NCI-H510A treated with DMSO at 0.1 percent for 48 hours (cell line): ENCODE data around the gene GMDS.

ENCODE experiments used
- DNase-seq: peaks from one replicate; lab custom pipeline; 2025; lab: John Stamatoyannopoulos, UW

GMDS gene

DNA sequence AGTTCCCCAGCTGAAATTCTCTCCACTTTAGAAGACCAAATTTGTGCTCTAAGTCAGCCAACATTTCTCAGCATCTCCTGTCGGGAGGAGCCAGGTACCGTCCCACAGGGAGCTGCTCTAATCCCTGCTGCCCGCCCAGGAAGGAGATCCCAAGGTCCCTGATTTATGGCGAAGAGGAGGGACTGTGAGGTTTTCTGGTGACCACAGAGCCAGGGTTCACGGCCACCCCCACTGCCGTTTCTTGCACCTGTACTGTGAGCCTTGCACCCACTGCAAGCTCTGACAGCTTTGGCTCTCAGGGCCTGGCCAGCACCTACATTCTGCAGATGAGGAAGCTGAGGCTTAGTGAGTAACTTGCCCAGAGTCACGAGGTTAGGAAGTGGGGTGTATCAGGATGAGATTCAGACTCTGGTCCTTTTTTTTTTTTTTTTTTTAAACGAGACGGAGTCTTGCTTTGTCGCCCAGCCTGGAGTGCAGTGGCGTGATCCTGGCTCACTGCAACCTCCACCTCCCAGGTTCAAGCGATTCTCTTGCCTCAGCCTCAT is 600.8 kb downstream of the GMDS start:
- DNase-seq, result no peak

DNA sequence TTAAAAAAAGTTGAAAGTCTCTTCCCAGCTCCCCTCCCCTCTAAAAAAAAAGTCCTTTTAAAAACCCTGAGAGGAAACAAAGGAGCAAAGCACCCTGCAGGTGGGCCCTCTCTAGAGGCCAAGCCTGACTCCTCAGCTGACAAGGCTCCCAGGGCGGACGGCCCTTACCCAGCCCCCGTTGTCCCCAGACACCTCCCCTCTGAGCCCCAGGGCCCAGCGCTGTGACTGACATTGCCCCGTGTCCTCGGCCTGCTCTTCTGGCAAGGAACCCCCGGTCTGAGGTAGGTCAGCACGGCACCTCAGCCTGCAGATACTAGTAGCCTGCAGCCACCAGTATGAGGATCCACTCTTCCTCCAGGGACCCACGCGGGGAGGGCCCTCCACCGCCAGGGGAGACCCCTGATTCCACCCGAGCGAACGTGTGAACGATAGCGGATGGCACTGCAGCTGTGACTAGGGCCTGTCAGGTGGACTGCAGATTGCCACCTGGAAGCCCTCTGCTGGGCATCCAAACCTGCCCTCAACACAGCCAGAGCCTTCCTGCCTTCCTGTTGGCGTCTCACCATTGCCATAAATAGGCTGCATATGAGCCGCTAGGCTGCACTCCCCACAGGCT is 601.5 kb downstream of the GMDS start:
- no peak for DNase-seq

DNA sequence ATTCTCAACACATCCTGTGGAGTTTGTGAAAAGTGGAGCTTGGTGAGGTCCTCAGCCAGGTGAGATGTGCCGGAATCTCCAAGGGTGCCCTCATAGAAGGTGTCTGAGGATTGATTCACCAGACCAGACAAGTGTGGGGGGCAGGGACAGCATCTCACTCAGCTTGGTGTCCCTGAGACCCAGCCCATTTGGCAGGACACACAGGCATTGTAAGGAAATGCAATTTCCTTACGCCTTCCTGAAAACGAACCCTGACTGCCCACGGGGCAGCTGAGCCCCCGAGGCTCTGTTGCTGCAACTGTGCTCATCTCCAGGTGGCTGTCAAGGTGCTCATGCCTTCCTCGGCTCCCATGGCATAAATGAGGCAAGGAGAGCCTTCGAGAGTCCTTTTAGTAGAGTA is 602.3 kb downstream of the GMDS start:
- no peak for DNase-seq

- peak; percentile 42 for DNase-seq
Observed at GRCh38 chr6:1641343-1641885, 604.0 kb downstream of the GMDS start.

GRCh38 chr6:1640476-1640875 is 604.9 kb downstream of the GMDS start:
- no peak for DNase-seq

DNA sequence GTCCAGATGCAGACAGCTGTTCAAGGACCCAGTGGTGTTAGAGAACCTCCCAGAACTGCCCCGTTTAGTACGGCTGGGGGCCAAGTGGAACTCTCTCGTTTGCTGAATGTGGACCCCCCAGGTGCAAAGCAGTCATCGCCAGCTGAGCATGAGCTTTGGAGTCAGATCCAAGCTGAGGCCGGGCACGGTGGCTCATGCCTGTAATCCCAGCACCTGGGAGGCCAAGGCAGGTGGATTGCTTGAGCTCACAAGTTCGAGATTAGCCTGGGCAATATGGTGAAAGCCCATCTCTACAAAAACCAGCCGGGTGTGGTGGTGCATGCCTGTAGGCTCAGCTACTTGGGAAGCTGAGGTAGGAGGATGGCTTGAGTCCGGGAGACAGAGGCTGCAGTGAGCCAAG is 606.0 kb downstream of the GMDS start:
- DNase-seq, result no peak

DNA sequence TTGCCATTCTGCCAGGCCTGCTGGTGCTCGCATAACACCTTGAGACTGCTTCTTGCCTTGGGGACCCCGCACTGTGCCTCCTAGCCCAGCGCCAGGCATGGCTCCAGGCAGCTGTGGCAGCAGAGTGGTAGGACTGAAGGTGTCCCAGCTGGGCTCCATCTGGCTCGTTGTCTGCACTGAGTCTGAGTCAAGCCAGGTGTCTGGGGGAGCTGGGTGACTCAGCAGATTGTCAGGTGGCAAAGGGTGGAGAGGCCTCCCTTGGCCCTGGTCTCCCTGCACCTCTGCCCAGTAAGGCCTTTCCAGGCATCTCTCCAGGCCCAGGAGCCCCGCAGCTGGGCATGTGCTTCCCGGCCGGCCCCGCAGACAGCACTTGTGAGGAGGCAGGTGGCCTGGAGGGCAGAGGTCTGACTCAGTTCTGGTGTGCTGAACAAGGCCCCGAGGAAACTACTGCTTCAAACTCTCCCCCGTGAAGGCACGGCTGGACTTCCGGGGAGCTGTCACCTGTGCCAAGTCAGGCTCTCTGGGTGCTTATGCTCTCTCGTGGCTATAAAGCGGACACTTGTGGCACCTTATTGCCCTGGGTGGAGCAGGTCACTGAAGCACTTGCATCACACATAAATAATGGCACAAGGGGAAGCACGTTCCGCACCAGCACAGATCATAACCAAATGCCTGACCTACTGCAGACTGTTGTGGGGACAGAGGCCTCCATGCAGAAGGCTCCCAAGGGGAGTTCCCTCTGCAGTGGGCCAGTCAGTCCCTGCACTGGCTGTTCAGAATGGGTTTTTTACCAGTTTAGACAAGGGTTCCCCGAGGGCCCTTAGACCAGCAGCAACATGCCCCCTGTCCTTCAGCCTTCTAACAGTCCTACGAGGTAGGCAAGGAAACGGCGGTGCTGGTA is 608.2 kb downstream of the GMDS start:
- DNase-seq, result peak; percentile 76

DNA sequence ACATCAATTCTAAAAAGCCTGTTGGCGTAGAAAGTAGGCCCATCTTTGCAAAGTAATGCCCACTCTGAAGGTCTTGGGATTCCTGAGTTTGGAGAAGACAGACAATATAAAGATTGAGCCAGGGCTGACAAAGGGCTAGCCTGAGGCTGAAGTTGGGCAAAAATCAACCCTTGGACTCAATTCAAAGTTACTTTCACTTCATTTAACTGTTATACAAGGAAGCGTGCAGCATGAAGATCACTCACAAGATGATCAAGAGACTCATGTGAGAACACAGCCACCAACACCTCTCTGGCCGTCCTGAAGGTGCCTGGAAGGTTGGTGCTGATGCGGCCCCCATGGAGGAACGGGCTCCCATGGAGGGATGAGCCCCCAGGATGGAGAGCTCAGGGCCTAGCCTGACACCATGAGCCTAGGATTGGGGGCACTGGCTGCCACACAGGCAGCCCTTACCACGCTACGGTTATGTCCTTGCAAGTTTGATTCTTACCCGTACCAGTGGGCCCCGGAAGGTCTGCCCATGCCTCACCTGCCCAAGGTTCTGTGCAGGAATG is 609.1 kb downstream of the GMDS start:
- no peak for DNase-seq

GRCh38 chr6:1635305-1636010 is 609.9 kb downstream of the GMDS start:
- DNase-seq, result no peak

DNA sequence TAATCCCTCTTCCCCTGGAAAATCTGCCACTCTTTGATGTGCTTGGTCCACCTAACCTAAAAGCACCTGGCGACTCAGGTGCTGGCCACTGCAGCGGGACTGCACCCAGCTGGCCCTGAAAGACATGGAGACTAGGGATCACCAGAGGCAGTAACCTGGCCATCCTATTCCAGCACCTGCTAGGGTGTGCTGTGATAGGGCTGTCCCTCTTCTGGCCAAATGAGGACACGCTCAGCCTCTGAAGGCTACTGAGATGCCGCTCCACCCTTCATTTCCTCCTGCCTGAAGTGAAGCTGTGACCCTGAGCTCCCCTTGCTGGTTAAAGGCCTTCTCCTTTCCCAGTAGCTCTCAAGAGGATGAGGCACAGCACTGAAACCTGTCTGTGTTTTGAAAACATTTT is 611.3 kb downstream of the GMDS start:
- DNase-seq, result no peak

GRCh38 chr6:1633366-1634021 is 611.9 kb downstream of the GMDS start:
- no peak for DNase-seq

DNA sequence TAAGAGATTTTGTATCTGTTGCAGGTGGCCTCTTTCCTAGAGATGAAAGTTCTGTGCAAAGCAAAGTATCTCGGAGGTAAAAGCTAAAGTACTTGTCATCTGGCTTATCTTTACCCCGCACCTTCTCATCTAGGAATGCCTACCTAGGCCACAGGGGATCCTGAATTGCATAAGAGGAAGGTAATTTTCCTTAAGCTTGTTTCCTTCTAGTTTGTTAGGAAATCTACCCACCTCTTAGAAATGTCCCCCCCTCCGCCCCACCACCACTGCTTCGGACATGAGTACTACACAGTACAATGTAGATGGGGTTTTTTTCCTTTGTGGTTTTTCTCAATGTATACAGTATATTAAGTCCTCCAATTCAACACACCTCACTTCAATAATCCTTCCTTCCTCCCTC is 614.2 kb downstream of the GMDS start:
- no peak for DNase-seq

DNA sequence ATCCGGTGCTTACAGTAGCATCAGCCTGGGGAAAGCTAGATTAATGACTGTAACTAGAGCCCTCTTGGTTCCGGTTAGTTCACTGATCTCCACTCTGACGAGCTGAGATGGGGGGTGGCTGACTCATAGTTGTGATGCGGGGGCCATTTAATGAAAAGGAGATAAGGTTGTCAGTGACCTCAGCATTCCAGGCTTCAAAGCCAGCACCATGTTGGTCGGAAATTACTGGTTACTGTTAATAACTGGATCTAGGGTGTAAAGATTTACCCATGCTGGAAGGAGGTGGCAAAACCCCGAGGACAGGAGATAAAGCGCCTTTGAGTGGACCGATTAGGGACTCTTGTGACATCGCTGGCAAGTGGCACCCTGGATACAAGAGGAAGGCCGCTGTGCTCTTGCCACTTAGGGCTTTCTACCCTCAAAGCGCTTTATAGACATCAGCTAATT is 614.6 kb downstream of the GMDS start:
- DNase-seq, result peak; percentile 29

- DNase-seq, result peak; percentile 29
Observed at GRCh38 chr6:1630212-1630770, 615.1 kb downstream of the GMDS start.

GRCh38 chr6:1629316-1629715 is 616.1 kb downstream of the GMDS start:
- no peak for DNase-seq

DNA sequence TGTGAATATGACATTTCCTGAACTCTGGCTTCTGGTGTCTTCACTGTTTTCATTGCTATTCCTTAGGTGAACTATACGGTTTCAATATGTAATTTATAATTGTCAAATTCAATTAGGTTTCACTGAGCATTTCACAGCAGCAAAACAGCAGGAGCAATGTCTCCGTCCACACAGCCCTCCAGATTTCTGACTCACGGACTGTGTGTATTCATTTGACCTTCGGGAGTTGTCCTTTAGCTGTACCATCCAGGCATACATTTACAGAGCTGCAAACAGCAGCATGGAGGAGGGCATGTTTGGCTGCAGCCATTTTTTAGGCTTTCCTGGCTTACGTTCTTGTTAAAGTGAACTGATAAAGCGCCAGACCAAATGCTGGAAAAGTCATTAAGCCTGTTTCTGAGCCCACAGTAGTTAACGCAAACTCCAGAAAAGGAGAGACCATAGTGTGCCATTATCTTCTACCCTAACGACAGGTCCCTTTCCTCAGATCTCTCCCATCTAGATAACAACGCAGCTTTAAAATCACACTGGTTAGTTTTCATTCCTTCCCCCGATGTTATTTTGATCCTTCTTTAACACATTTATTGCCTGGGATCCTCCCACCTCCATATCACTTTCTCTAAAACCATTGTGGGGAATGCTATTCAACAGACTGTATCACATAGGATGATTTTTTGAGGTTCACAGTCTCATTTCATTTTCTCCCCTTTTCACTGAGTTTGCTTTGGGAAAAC is 617.4 kb downstream of the GMDS start:
- DNase-seq, result no peak

- DNase-seq, result no peak
Observed at GRCh38 chr6:1626481-1626880, 618.9 kb downstream of the GMDS start.

DNA sequence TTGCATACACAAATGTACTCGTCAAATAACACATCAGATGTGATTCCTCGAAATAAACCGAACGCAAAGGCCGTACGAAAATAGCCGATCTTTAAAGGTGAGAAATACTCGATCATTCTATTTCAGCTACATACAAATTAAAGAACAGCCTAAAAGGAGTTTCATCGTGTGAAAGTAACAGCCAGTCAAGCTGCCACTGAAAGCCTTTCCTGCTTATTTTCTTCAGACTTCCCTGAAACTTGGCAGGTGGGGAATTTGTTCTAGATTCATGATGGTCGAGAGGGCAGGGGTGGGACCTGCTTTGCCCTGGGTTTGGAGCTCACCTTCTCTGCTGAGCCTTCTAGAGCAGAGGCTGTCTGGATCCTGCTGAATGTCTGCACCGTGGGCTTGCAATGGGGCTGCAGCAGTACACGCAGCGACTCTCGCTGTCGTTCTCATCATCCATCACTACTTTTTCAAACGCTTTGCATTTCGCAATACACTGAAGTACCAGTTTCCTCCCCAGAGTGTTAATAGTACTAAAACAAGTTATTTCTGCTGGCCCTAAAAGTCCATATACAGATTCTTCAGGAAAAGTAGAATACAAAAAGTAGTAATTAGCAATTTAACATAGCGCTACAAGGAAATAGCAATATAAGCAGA is 619.5 kb downstream of the GMDS start:
- DNase-seq, result no peak

DNA sequence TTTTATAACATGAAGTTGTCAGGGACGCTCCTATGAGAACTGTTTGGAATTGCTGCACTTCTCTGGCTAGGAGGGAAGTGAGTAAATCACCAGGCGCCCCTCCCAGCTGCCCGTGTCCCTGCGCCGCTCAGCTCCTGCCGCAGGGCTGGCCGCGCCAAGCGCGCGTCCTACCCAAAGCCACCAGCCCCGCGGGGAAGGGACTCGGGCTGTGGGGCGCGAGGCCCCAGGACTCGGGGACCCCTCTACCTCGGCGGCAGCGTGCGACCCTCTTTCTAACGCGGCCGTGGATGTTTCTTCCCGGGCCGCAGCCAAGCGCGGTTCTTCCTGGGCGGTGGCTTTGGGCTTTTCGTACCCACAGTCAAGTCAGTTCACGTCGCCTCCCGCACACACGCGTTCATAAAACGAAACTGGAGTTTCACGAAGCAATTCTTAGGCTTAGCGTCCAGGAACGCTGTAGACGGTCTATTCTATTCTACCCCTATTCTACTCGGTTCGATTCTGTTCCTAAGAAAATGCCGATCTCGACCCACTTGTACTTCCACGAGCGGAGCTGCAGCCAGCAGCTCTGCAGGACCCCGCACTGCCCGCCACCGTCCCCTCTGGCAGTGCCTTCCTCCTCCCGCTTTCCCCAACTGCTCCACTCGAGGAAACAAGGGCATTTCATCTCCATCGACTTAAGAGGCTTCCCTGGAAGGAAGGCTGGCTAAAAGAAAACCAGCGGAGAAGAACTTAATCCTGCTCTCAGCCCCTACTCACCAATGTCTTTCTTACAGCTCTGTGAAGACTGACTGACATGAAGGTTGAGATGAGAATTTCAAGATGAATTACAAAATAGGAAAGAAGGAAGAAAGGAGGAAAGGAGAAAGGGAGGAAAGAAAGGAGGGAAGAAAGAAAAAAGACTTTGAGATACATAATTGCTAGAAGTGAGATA is 620.3 kb downstream of the GMDS start:
- no peak for DNase-seq
